ENCODE measurements around the gene IGFLR1.
"Not testable (repeated sequence)": the region's sequence is repeated elsewhere in the genome, so short reads cannot be mapped to it uniquely, and the experiment has no call there.

Gene IGFLR1

DNA sequence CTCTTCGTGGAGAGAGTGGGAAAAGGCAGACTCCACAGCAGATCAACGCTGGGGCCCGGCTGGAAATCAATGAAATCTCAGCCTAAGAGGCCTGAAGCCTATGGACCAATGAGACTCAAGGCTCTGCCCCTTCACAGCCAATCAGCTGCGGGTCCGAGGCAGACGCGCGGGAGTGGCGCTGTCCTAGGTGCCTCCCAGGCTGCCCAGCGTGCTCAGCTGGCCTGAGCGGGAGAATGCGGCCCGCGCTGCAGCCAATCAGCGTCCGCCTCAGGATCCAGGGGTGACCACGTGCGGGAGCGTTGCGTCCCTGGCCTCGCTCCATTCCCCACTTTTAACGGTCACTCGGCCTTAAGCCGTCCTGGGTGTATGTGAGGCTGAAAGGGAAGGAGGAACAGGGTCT is 38.0 kb downstream of the IGFLR1 start, which contains the start of gene ZBTB32:
Gene ZBTB32 (plus strand): TSS at position 341 of the 400 bp plus-strand sequence. CDS start 10,069 bp downstream, outside the sequence.
- peak; percentile 30 for DNase-seq (ENCODE audit: low spot score)

DNA sequence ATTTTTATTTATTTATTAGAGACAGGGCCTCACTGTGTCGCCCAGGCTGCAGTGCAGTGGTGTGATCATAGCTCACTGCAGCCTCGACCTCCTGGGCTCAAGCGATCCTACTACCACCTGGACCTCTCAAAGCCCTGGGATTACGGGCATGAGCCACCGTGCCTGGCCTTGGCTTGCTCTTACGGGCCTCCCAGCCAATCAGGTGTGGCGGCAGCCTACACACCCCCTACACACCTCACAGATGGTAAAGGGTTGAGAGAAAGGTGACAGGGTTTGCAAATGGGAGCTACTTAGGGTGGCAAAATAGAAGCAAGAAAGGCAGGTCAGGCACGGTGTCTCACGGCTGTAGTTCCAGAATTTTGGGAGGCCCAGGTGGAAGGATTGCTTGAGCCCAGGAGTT is 38.9 kb downstream of the IGFLR1 start:
- no peak for DNase-seq (ENCODE audit: low spot score)

DNA sequence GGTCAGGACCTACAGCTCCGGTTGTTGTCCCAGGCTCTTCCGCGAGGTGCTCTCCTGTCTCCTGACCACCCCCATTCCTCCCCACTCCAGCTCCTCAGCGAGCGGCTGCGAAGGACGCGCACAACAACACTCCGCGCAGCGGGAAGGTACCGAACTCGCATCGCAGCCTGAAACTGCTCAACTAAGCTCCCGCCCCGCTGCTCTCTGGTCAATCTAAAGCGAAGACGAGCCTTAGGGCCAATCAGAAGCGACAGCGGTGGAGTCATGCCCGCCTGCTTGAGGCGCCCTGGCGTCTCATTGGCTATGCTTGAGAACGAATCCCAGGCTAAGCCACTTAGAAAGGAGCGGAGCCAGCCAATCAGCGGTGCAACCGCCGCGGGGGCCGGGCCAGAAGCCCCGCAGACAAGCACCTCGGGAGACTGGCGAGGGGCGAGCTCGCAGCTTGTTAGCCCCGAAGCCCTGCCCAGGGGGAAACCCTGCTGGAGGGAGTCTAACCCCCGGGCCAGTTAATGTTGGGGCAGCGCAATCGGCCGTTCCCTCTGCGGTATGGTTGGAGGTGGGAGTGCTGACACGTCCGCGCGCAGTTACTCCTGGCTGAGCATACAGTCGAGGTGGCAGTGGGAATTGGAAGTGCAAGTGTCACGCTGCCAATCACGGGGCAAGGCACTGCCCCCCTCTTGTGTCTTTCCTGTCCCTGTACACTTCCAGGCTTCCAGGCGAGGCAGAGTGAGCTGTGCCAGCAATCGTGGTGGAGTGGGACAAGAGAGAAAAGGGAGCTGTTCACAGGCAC is 39.8 kb downstream of the IGFLR1 start:
- DNase-seq (ENCODE audit: low spot score), result peak; percentile 97

DNA sequence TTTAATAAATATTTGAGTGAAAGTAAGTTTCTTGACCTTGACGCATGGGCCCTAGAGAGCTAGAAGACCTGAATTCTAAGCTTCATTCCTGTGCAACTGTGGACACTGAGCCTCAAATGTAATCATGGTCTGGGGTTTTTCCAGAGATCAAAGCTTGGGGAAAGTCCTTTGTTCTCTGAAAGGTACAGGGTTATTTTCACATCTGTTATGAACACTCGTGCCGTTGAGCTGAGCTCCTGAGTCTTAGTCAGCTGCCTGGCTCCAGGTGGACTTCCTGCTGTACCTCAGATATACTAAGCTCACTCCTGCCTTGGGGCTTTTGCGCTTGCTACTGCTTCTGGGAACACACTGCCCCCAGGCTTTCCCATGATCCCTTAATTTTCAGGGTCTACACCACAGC is 45.4 kb downstream of the IGFLR1 start:
- DNase-seq (ENCODE audit: low spot score), result no peak

DNA sequence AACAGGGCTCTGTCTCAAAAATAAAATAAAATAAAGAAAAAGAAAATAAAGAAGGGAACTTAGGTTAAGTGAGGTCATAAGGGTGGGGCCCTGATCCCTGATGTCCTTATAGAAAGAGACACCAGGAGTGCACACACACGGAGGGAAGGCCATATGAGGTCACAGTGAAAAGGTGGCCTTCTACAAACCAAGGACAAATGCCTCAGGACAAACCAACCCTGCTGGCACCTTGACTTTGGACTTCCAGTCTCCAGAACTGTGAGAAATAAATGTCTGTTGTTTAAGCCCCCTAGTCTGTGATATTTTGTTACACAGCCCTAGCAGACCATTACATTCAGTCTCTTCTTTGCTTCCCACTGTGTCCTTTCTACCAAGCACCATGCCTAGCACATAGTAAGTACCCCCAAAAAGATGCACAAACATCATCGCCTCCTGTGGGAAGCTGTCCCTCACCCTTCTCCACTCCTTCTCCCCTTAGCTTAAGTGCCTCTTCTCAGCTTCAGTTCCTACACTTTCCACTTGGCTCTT is 46.3 kb downstream of the IGFLR1 start:
- no peak for DNase-seq (ENCODE audit: low spot score)

DNA sequence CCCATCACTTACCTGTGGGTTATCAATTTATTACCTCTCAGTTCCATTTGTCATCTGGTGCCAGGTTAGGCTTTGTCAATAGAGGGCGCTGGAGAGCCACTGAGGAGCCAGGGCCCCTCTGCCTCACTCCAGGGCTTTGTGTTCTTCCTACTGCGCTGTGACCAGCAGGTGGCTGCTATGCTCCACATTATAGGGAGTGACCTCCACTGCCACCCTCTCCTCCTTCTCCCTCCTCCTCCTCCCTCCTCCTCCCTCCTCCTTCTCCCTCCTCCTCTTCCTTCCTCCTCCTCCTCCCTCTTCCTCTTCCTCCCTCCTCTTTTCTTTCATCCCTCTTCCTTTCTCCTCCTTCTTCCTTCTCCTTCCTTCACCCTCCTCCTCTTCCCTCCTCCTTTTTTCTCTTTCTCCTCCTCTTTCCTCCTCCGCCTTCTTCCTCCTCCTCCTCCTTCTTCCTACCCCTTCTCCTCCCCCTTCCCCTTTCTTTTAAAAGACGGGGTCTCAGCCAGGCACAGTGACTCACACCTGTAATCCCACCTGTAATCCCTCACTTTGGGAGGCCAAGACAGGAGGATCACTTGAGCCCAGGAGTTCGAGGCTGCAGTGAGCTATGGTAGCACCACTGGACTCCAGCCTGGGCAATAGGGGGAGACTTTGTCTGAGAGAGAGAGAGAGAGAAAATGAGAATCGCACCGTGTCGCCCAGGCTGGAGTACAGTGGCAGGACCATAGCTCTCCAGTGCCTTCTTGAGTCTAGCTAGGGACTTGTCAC is 48.2 kb downstream of the IGFLR1 start:
- peak; percentile 86 for DNase-seq (ENCODE audit: low spot score)

DNA sequence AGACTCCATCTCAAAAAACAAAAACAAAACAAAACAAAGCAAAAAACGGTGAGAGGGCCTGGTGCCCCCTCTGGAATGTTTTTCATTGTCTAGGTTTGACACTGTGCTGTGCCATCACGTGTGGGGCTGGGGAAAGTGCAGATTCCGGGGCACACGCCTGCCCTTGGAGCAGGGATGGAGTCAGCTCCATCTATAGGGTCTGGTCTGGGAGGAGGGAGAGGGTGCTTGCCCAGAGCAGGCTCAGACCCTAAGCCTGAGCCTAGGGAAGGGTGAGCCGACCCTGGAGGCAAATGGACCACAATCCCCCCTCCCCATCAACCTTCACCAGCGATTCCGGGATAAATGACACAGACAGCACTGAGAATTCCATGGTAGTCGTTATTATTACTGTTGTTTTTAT is 48.8 kb downstream of the IGFLR1 start:
- DNase-seq (ENCODE audit: low spot score), result no peak

DNA sequence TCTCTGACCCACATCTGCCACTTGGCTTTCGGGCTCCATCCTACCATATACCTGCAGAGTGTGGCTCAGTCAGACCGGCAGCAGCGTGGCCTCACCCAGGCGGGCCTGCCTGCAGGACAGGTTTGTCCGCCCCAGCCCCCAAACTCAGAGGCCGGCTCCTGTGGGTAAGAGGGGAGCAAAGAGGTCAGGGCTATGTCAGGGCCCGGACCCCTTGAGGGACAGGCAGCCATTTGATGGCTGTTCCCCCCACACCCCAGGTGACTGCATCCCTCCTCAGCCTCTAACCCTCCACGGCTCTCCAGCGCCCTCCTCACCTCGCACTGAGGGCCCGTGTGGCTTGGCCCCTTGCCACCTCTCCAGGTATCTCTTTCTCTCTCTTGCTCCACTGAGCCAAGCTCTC is 50.2 kb downstream of the IGFLR1 start:
- no peak for DNase-seq (ENCODE audit: low spot score)

DNA sequence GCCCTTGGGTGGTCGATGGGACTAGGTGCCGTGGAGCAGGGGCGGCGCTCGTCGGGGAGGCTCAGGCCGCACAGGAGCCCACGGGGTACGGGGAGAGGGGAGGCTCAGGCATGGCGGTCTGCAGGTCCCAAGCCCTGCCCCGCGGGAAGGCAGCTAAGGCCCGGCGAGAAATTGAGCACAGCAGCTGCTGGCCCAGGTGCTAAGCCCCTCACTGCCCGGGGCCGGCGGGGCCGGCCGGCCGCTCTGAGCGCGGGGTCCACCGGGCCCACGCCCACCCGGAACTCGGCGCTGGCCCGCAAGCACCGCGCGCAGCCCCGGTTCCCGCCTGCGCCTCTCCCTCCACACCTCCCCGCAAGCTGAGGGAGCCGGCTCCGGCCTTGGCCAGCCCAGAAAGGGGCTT is 51.1 kb downstream of the IGFLR1 start:
- DNase-seq (ENCODE audit: low spot score), result not testable (repeated sequence)

DNA sequence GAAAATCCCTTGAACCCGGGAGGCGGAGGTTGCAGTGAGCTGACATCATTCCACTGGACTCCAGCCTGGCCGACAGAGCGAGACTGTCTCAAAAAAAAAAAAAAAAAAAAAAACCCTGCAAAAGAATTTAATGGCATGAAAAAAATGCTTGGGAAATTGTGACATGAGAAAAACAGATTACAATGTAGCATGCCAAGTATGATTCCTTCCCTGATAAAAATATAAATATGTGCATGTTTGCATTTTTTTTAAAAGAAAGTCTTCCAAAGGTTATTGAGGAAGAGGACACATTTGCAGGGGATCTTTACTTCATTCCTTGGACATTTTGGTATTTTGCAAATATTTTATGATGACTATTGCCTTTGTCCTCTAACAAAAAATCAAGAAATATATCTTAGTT is 52.4 kb downstream of the IGFLR1 start:
- no peak for DNase-seq (ENCODE audit: low spot score)

All from germinal center (tissue), 1 donor.